Loucy (cell line): ENCODE results near the gene IL23A.

Experiments
- H2AFZ ChIP-seq: fragments of 200-600 bp; sonication (generic); 2 replicates; pipeline ENCODE4 v1.6.0; 2016; ENCODE audit warnings: antibody characterized with exemption, mild to moderate bottlenecking, low read length, moderate library complexity
- H3F3A ChIP-seq: fragments of 200-600 bp; 2 replicates; pipeline ENCODE4 v1.6.0; 2016; ENCODE audit warnings: antibody characterized with exemption, low read depth, mild to moderate bottlenecking
- H3K27me3 ChIP-seq: fragments of 200-600 bp; sonication (generic); 2 replicates; pipeline ENCODE4 v1.6.1; 2014; ENCODE audit warnings: low read length, mild to moderate bottlenecking; ENCODE audit not compliant: insufficient read depth, poor library complexity, severe bottlenecking
- H3K36me3 ChIP-seq: fragments of 200-600 bp; sonication (generic); 2 replicates; pipeline ENCODE4 v1.6.1; 2016; ENCODE audit warnings: low read length; ENCODE audit not compliant: insufficient read depth
- H3K4me1 ChIP-seq: fragments of 200-600 bp; sonication (generic); 2 replicates; pipeline ENCODE4 v1.5.1; 2014; ENCODE audit warnings: low read length, mild to moderate bottlenecking; ENCODE audit not compliant: insufficient read depth, poor library complexity, severe bottlenecking
- H3K4me2 ChIP-seq: fragments of 200-600 bp; sonication (generic); 2 replicates; pipeline ENCODE4 v1.6.0; 2014; ENCODE audit warnings: antibody characterized with exemption, low read length, low read depth, mild to moderate bottlenecking; ENCODE audit not compliant: poor library complexity, severe bottlenecking
- H3K4me3 ChIP-seq: fragments of 200-600 bp; sonication (generic); 2 replicates; pipeline ENCODE4 v1.5.1; 2014; ENCODE audit warnings: low read length, mild to moderate bottlenecking, mixed read lengths; ENCODE audit not compliant: poor library complexity, severe bottlenecking
- H3K79me2 ChIP-seq: fragments of 200-600 bp; sonication (generic); 2 replicates; pipeline ENCODE4 v1.6.1; 2014; ENCODE audit warnings: low read length; ENCODE audit not compliant: insufficient read depth
- H3K9ac ChIP-seq: fragments of 200-600 bp; sonication (generic); 2 replicates; pipeline ENCODE4 v1.6.0; 2014; ENCODE audit warnings: mild to moderate bottlenecking, low read depth, low read length, moderate library complexity; ENCODE audit not compliant: poor library complexity, severe bottlenecking
- H3K9me2 ChIP-seq: fragments of 200-600 bp; sonication (generic); replicated peaks from 2 replicates; pipeline ENCODE4 v1.6.1; 2016; ENCODE audit warnings: low read depth, low read length, mixed read lengths
- H3K9me3 ChIP-seq: fragments of 200-600 bp; sonication (generic); 2 replicates; pipeline ENCODE4 v1.6.1; 2014; ENCODE audit warnings: mild to moderate bottlenecking, antibody characterized with exemption, low read length, low read depth; ENCODE audit not compliant: insufficient read depth
- H4K20me1 ChIP-seq: fragments of 200-600 bp; sonication (generic); 2 replicates; pipeline ENCODE4 v1.6.0; 2014; ENCODE audit warnings: antibody characterized with exemption, low read length, mild to moderate bottlenecking; ENCODE audit not compliant: insufficient read depth, poor library complexity, severe bottlenecking
- EZH2phosphoT487 ChIP-seq: fragments of 200-600 bp; IDR thresholded peaks from 2 replicates; pipeline ENCODE4 v1.6.1; 2018; ENCODE audit warnings: antibody characterized with exemption, mild to moderate bottlenecking, moderate library complexity, borderline replicate concordance
- TF ChIP-seq, protein P1 (sequence below): fragments of 200-600 bp; sonication (generic); conservative IDR thresholded peaks from 2 replicates; pipeline ENCODE4 v1.5.1; 2014; ENCODE audit warnings: mild to moderate bottlenecking, antibody characterized with exemption, low read length

Gene IL23A

DNA sequence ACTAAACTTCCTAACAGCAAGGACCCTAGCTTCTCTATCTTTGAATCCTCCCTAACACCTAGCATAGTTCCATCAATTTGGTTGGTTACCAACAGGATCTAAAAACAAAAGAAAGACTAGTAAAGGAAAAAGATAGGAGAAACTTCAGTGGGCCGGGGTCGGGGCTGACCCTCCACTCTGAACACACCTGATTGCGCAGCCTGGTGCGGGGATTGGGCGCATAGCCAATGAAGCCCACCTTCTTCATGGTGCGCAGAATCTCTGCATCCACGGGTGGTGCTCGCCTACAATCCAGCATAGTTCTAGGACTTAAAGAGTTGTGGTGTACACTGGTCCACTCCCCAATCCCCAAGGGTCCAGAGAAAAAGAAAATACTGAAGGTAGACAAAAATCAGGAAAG lies 12.6 kb upstream of the IL23A start:
- H4K20me1 ChIP-seq, result no peaks in the 10 kb centered on the region
- no peaks in the 10 kb centered on the region for H3K4me1 ChIP-seq
- no peak overlapping the region for H2AFZ ChIP-seq
- no peak overlapping the region for H3K4me3 ChIP-seq
- no peak overlapping the region for H3K9ac ChIP-seq
- no peaks in the 10 kb centered on the region for H3F3A ChIP-seq
- no peaks in the 10 kb centered on the region; the same call in 1 of the 2 replicates for H3K36me3 ChIP-seq
- no peak for TF ChIP-seq EZH2phosphoT487
- TF ChIP-seq, protein P1, sequence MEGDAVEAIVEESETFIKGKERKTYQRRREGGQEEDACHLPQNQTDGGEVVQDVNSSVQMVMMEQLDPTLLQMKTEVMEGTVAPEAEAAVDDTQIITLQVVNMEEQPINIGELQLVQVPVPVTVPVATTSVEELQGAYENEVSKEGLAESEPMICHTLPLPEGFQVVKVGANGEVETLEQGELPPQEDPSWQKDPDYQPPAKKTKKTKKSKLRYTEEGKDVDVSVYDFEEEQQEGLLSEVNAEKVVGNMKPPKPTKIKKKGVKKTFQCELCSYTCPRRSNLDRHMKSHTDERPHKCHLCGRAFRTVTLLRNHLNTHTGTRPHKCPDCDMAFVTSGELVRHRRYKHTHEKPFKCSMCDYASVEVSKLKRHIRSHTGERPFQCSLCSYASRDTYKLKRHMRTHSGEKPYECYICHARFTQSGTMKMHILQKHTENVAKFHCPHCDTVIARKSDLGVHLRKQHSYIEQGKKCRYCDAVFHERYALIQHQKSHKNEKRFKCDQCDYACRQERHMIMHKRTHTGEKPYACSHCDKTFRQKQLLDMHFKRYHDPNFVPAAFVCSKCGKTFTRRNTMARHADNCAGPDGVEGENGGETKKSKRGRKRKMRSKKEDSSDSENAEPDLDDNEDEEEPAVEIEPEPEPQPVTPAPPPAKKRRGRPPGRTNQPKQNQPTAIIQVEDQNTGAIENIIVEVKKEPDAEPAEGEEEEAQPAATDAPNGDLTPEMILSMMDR, result no peak
- no peaks in the 10 kb centered on the region for H3K27me3 ChIP-seq
- no peak overlapping the region for H3K4me2 ChIP-seq
- no peaks in the 10 kb centered on the region for H3K9me2 ChIP-seq
- no peaks in the 10 kb centered on the region for H3K79me2 ChIP-seq
- H3K9me3 ChIP-seq, result no peaks in the 10 kb centered on the region

DNA sequence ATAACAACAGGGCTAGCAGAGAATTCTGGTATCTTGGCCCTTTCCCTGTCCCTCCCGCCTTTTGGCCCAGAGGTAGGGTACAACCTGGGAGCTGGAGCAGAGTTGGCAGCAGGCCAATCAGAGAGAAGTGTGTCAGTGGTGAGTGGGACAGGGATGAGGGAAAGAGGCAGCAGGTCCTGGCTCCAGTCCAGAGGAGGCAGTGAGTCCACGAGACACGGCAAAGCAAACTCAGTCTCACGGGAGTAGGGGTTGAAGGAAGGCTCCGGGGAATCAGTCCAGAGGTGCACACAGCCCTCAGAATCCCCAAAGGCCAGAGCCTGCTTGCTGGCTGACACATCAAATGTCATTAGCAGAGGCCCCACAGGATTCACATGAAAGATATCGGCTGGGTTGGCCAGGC lies 12.2 kb upstream of the IL23A start:
- no peaks in the 10 kb centered on the region for H3K9me2 ChIP-seq
- H3K4me2 ChIP-seq, result no peak overlapping the region
- no peaks in the 10 kb centered on the region for H3K9me3 ChIP-seq
- H3K27me3 ChIP-seq, result no peaks in the 10 kb centered on the region
- no peak overlapping the region for H3K9ac ChIP-seq
- no peaks in the 10 kb centered on the region for H3K79me2 ChIP-seq
- no peak overlapping the region for H3K4me3 ChIP-seq
- H3K4me1 ChIP-seq, result no peaks in the 10 kb centered on the region
- H3K36me3 ChIP-seq, result no peaks in the 10 kb centered on the region; the same call in 1 of the 2 replicates
- TF ChIP-seq, protein P1, result no peak
- no peak for TF ChIP-seq EZH2phosphoT487
- H2AFZ ChIP-seq, result no peak overlapping the region
- no peaks in the 10 kb centered on the region for H3F3A ChIP-seq
- H4K20me1 ChIP-seq, result no peaks in the 10 kb centered on the region

GRCh38 chr12:56330936-56331490 lies 7.7 kb upstream of the IL23A start:
- no peaks in the 10 kb centered on the region for H3K9me2 ChIP-seq
- no peak for TF ChIP-seq EZH2phosphoT487
- TF ChIP-seq, protein P1, result no peak
- H4K20me1 ChIP-seq, result no peaks in the 10 kb centered on the region
- peaks cover 19% of the 10 kb centered on the region for H3K4me1 ChIP-seq
- H3K4me2 ChIP-seq, result no peak overlapping the region
- H3F3A ChIP-seq, result no peaks in the 10 kb centered on the region
- H3K4me3 ChIP-seq, result no peak overlapping the region
- no peaks in the 10 kb centered on the region for H3K36me3 ChIP-seq
- no peak overlapping the region for H3K9ac ChIP-seq
- H2AFZ ChIP-seq, result no peak overlapping the region
- no peaks in the 10 kb centered on the region for H3K9me3 ChIP-seq
- H3K79me2 ChIP-seq, result peaks cover 21% of the 10 kb centered on the region
- H3K27me3 ChIP-seq, result no peaks in the 10 kb centered on the region
